ENCODE measurements around the gene ZBTB3. TPM values are rescaled to one million over a fixed set of nuclear protein-coding genes. Genes with fewer than 3 reads are reported as not detected.

Gene ZBTB3
- total RNA-seq, 1 experiment from 2014 or later: 82.3 TPM

- TF ChIP-seq SMAD4 (CRISPR knock-in tag; IDR thresholded peaks at IDR 0.05) (no peak), AR (CRISPR knock-in tag; IDR thresholded peaks at IDR 0.05) (no peak), ZNF425 (CRISPR knock-in tag; conservative IDR thresholded peaks at IDR 0.05) (no peak), CREM (CRISPR knock-in tag; IDR thresholded peaks at IDR 0.05) (0 out of 2 replicates have a peak, but pooled peaks have one; percentile 5), MAX (CRISPR knock-in tag; IDR thresholded peaks at IDR 0.05) (no peak)
- ATAC-seq: no peak
- peak overlapping the region; percentile 92 for H3K4me3 Mint-ChIP-seq
- ChIA-PET CTCF (interaction anchor here (1.0 to 4.0 kb wide), 21 partner anchors 9 to 199 kb away, joined by 3 to 24 read pairs (median 5); partner anchors contain the start of genes B3GAT3, C11orf98, CSKMT and GANAB), POLR2A (interaction anchor here (0.6 to 6.0 kb wide), 18 partner anchors 18 to 161 kb away, joined by 3 to 35 read pairs (median 6); partner anchors contain the start of genes B3GAT3, C11orf98, CSKMT and HNRNPUL2)
- peaks cover 27% of the 10 kb centered on the region for H3K36me3 Mint-ChIP-seq
- H3K4me1 Mint-ChIP-seq: peaks cover 38% of the 10 kb centered on the region
- no peak for DNase-seq (ENCODE audit: low spot score)
- H3K27me3 Mint-ChIP-seq (ENCODE audit: low read depth): no peaks in the 10 kb centered on the region; the same call in 1 of the 2 replicates
- H3K9me3 Mint-ChIP-seq: no peaks in the 10 kb centered on the region
- peak overlapping the region; percentile 98 for H3K27ac Mint-ChIP-seq
Observed at GRCh38 chr11:62706850-62707247, 47.1 kb downstream of the ZBTB3 start.

GRCh38 chr11:62705880-62706849 is 47.8 kb downstream of the ZBTB3 start:
- Mint-ChIP-seq H3K4me3 (peak overlapping the region; percentile 92), H3K9me3 (no peaks in the 10 kb centered on the region), H3K36me3 (peaks cover 28% of the 10 kb centered on the region), H3K27me3 (ENCODE audit: low read depth) (no peaks in the 10 kb centered on the region; the same call in 1 of the 2 replicates), H3K27ac (peak overlapping the region; percentile 98), H3K4me1 (peaks cover 38% of the 10 kb centered on the region)
- TF ChIP-seq FOXJ3 (CRISPR knock-in tag; IDR thresholded peaks at IDR 0.05; ENCODE audit: borderline replicate concordance) (no peak), RORB (CRISPR knock-in tag; IDR thresholded peaks at IDR 0.05) (0 out of 2 replicates have a peak, but pooled peaks have one; percentile 3), ATF3 (CRISPR knock-in tag; conservative IDR thresholded peaks at IDR 0.05) (0 out of 2 replicates have a peak, but pooled peaks have one; percentile 46), SP1 (CRISPR knock-in tag; conservative IDR thresholded peaks at IDR 0.05) (peak; percentile 83), MYBL2 (CRISPR knock-in tag; IDR thresholded peaks at IDR 0.05) (no peak), USF2 (CRISPR knock-in tag; IDR thresholded peaks at IDR 0.05) (0 out of 2 replicates have a peak, but pooled peaks have one; percentile 20), ESRRA (CRISPR knock-in tag; IDR thresholded peaks at IDR 0.05; ENCODE audit: borderline replicate concordance) (no peak), ZNF416 (CRISPR knock-in tag; IDR thresholded peaks at IDR 0.05) (peak; percentile 50; the same call in 1 of the 2 replicates), MAX (CRISPR knock-in tag; IDR thresholded peaks at IDR 0.05) (peak; percentile 47), E2F5 (CRISPR knock-in tag; IDR thresholded peaks at IDR 0.05) (peak; percentile 25; the same call in 1 of the 2 replicates), ZNF317 (CRISPR knock-in tag; IDR thresholded peaks at IDR 0.05; ENCODE audit: borderline replicate concordance, low read depth) (no peak), FOXP1 (CRISPR knock-in tag; IDR thresholded peaks at IDR 0.05; ENCODE audit: borderline replicate concordance) (0 out of 2 replicates have a peak, but pooled peaks have one; percentile 14), ATF1 (CRISPR knock-in tag; IDR thresholded peaks at IDR 0.05) (0 out of 2 replicates have a peak, but pooled peaks have one; percentile 34), FOXK1 (CRISPR knock-in tag; IDR thresholded peaks at IDR 0.05) (0 out of 2 replicates have a peak, but pooled peaks have one; percentile 41), NFE2L1 (CRISPR knock-in tag; IDR thresholded peaks at IDR 0.05) (no peak)
- POLR2A ChIA-PET: interaction anchor here (0.6 to 6.0 kb wide), 15 partner anchors 18 to 153 kb away, joined by 3 to 35 read pairs (median 6); partner anchors contain the start of genes B3GAT3, C11orf98, CSKMT and HNRNPUL2
- CTCF ChIA-PET: interaction anchor here (0.6 to 4.0 kb wide), 23 partner anchors 10 to 312 kb away, joined by 3 to 24 read pairs (median 4); partner anchors contain the start of genes C11orf98, CSKMT, EML3 and GANAB
- peak; percentile 96 for DNase-seq (ENCODE audit: low spot score)
- peak; percentile 61 for ATAC-seq

All from WTC11 (cell line).